H1 (cell line): ENCODE results near the gene PALD1. TPM values are rescaled to one million over a fixed set of nuclear protein-coding genes. Genes with fewer than 3 reads are reported as not detected.
A peak's percentile ranks its signal among the peaks of the same experiment; 100 is the strongest.

Source experiments
- CTCF ChIA-PET: fragments of 300-600 bp; sonication (Branson Sonifier 250); formaldehyde crosslinking; loops from one replicate; lab custom pipeline; 2021; ENCODE audit not compliant: partially characterized antibody; lab: Charles Lee
- POLR2A ChIA-PET: fragments of 300-600 bp; sonication (Branson Sonifier 250); formaldehyde crosslinking; loops from one replicate; lab custom pipeline; 2021; ENCODE audit warnings: inconsistent platforms; ENCODE audit not compliant: partially characterized antibody; lab: Charles Lee
- DNase-seq, 2 experiments: peaks; one replicate each; pipeline versions ENCODE4 v3.0.0 to v3.0.0-alpha.2; 2010 to 2022; ENCODE audit warnings: low spot score in 2 of 2, low read depth in 1 of 2, mixed read lengths in 1 of 2
- FAIRE-seq: peaks from 2 replicates; lab custom pipeline; 2011; peaks lifted over from hg19 to GRCh38; lab: Jason Lieb, UNC
- H2AFZ ChIP-seq: 2 replicates; pipeline ENCODE4 v1.8.1; 2012; ENCODE audit warnings: low read length, inconsistent platforms
- H2AK5ac ChIP-seq: 2 replicates; pipeline ENCODE4 v1.6.1; 2013; ENCODE audit warnings: low read depth, low read length
- H2BK120ac ChIP-seq: replicated peaks from 2 replicates; pipeline ENCODE3; 2013; ENCODE audit warnings: low read depth, low read length, inconsistent platforms
- H2BK12ac ChIP-seq: 2 replicates; pipeline ENCODE4 v1.6.1; 2013; ENCODE audit warnings: low read depth, low read length
- H2BK15ac ChIP-seq: 2 replicates; pipeline ENCODE4 v1.6.1; 2013; ENCODE audit warnings: low read length
- H2BK20ac ChIP-seq: 2 replicates; pipeline ENCODE4 v1.6.1; 2013; ENCODE audit warnings: low read length
- H2BK5ac ChIP-seq: 2 replicates; pipeline ENCODE4 v1.6.1; 2013; ENCODE audit warnings: low read depth, low read length
- H3K14ac ChIP-seq: 2 replicates; pipeline ENCODE4 v1.6.1; 2013; ENCODE audit warnings: inconsistent platforms; ENCODE audit not compliant: insufficient read length
- H3K18ac ChIP-seq: 2 replicates; pipeline ENCODE4 v1.6.1; 2013; ENCODE audit warnings: low read length; ENCODE audit errors: extremely low read depth
- H3K23ac ChIP-seq: 2 replicates; pipeline ENCODE4 v1.6.1; 2013; ENCODE audit warnings: inconsistent platforms; ENCODE audit not compliant: insufficient read length
- H3K23me2 ChIP-seq: 2 replicates; pipeline ENCODE4 v1.6.1; 2013; ENCODE audit warnings: low read depth, low read length
- H3K27ac ChIP-seq: 2 replicates; pipeline ENCODE4 v1.6.1; 2011; ENCODE audit warnings: low read depth, low read length, inconsistent platforms
- H3K27me3 ChIP-seq, 4 experiments: replicated peaks in 1 of 4; 1 replicate in 1 of 4; 2 replicates in 3 of 4; pipeline versions ENCODE4 v1.6.1 to v1.8.1; 2011 to 2013; ENCODE audit warnings: low read length in 3 of 4, mild to moderate bottlenecking in 3 of 4, inconsistent platforms in 2 of 4, mixed read lengths in 2 of 4, moderate library complexity in 1 of 4; ENCODE audit not compliant: control insufficient read depth in 3 of 4, insufficient read depth in 3 of 4; ENCODE audit errors: extremely low read depth in 1 of 4
- H3K36me3 ChIP-seq, 4 experiments: 2 replicates each; pipeline versions ENCODE4 v1.6.1 to v1.8.1; 2011 to 2013; ENCODE audit warnings: mild to moderate bottlenecking in 4 of 4, low read length in 3 of 4, moderate library complexity in 2 of 4, control low read depth in 1 of 4, inconsistent platforms in 1 of 4; ENCODE audit not compliant: insufficient read depth in 4 of 4, control insufficient read depth in 2 of 4
- H3K4ac ChIP-seq: replicated peaks from 2 replicates; pipeline ENCODE3; 2013; ENCODE audit warnings: low read length, low read depth, mixed read lengths, inconsistent platforms; ENCODE audit not compliant: insufficient read length
- H3K4me1 ChIP-seq, 4 experiments: replicated peaks in 1 of 4; 1 replicate in 1 of 4; 2 replicates in 3 of 4; pipeline versions ENCODE4 v1.6.1 to v1.8.1; 2011 to 2013; ENCODE audit warnings: low read length in 3 of 4, inconsistent platforms in 2 of 4, mixed read lengths in 1 of 4; ENCODE audit not compliant: insufficient read depth in 4 of 4, control insufficient read depth in 3 of 4
- H3K4me2 ChIP-seq, 2 experiments: 2 replicates each; pipeline versions ENCODE4 v1.6.1 to v1.8.1; 2011 to 2013; ENCODE audit warnings: low read depth in 2 of 2, low read length in 2 of 2, control low read depth in 1 of 2, inconsistent platforms in 1 of 2, mild to moderate bottlenecking in 1 of 2; ENCODE audit not compliant: insufficient read depth in 1 of 2
- H3K4me3 ChIP-seq, 4 experiments: fragments of 200-600, 300-600 bp in 1 of 4; sonication (generic), shearing (Covaris generic), sonication (Bioruptor Twin) in 1 of 4; 2 replicates each; pipeline versions ENCODE4 v1.5.1 to v1.8.1; 2011 to 2016; ENCODE audit warnings: low read length in 4 of 4, low read depth in 3 of 4, control low read depth in 2 of 4, inconsistent platforms in 2 of 4, mild to moderate bottlenecking in 2 of 4, mixed read lengths in 1 of 4, moderate library complexity in 1 of 4; ENCODE audit not compliant: insufficient read depth in 2 of 4; ENCODE audit errors: extremely low read depth in 1 of 4
- H3K56ac ChIP-seq: replicated peaks from 2 replicates; pipeline ENCODE3; 2013; ENCODE audit warnings: low read depth, mild to moderate bottlenecking, mixed read lengths, low read length, inconsistent platforms; ENCODE audit not compliant: insufficient read length
- H3K79me1 ChIP-seq: 2 replicates; pipeline ENCODE4 v1.6.1; 2013; ENCODE audit warnings: low read depth, low read length, control low read depth
- H3K79me2 ChIP-seq, 2 experiments: 2 replicates each; pipeline versions ENCODE4 v1.6.1 to v1.8.1; 2012 to 2013; ENCODE audit warnings: low read length in 2 of 2, mild to moderate bottlenecking in 2 of 2, inconsistent platforms in 1 of 2; ENCODE audit not compliant: insufficient read depth in 2 of 2, control insufficient read depth in 1 of 2
- H3K9ac ChIP-seq, 4 experiments: replicated peaks in 1 of 4; 1 replicate in 1 of 4; 2 replicates in 3 of 4; pipeline versions ENCODE4 v1.6.1 to v1.8.1; 2011 to 2013; ENCODE audit warnings: low read depth in 3 of 4, low read length in 3 of 4, control low read depth in 2 of 4, mild to moderate bottlenecking in 2 of 4, moderate library complexity in 2 of 4, inconsistent platforms in 1 of 4; ENCODE audit errors: extremely low read depth in 1 of 4
- H3K9me3 ChIP-seq, 2 experiments: 2 replicates each; pipeline versions ENCODE4 v1.6.1 to v1.8.1; 2012 to 2013; ENCODE audit warnings: mild to moderate bottlenecking in 2 of 2, moderate library complexity in 2 of 2, control low read depth in 1 of 2, inconsistent platforms in 1 of 2, low read depth in 1 of 2, low read length in 1 of 2, mixed read lengths in 1 of 2; ENCODE audit not compliant: insufficient read depth in 2 of 2
- H4K20me1 ChIP-seq, 2 experiments: replicated peaks in 1 of 2; 2 replicates each; pipeline versions ENCODE3 to v1.8.1; 2011 to 2013; ENCODE audit warnings: inconsistent platforms in 2 of 2, low read length in 2 of 2, mild to moderate bottlenecking in 1 of 2; ENCODE audit not compliant: insufficient read depth in 2 of 2, control insufficient read depth in 1 of 2
- H4K5ac ChIP-seq: 2 replicates; pipeline ENCODE4 v1.6.1; 2013; ENCODE audit warnings: low read length, low read depth, mixed read lengths, inconsistent platforms; ENCODE audit not compliant: insufficient read length
- H4K8ac ChIP-seq: 2 replicates; pipeline ENCODE4 v1.8.0; 2013; ENCODE audit warnings: mild to moderate bottlenecking, moderate library complexity, low read length, inconsistent platforms; ENCODE audit not compliant: insufficient read depth; ENCODE audit errors: extremely low read depth
- H4K91ac ChIP-seq: replicated peaks from 2 replicates; pipeline ENCODE3; 2013; ENCODE audit warnings: low read length, mixed read lengths, inconsistent platforms; ENCODE audit not compliant: insufficient read length
- JUND ChIP-seq: IDR thresholded peaks from 2 replicates; pipeline ENCODE4 v1.6.1; 2011; ENCODE audit warnings: mild to moderate bottlenecking, improper control_type of control experiment, low read length
- KDM4A ChIP-seq: IDR thresholded peaks from one replicate; pipeline ENCODE4 v1.7.1; 2012; ENCODE audit warnings: low read depth, mild to moderate bottlenecking, moderate library complexity, low read length, inconsistent platforms; ENCODE audit not compliant: severe bottlenecking
- RXRA ChIP-seq: IDR thresholded peaks from 2 replicates; pipeline ENCODE4 v1.6.1; 2011; ENCODE audit warnings: low read depth, mild to moderate bottlenecking, low read length, moderate library complexity; ENCODE audit not compliant: insufficient read depth
- WGBS, 2 experiments: shearing (Covaris generic) in 1 of 2; methylation state at CpG; one replicate each; pipeline versions ENCODE4 v1.1.6 to v1.1.7; 2013 to 2015; ENCODE audit warnings: low lambda C conversion rate in 2 of 2, mixed read lengths in 2 of 2, inconsistent platforms in 1 of 2, low coverage in 1 of 2, missing lambda C conversion rate in 1 of 2; ENCODE audit not compliant: insufficient replicate concordance in 2 of 2, insufficient coverage in 1 of 2, insufficient read length in 1 of 2; ENCODE audit errors: extremely low coverage in 1 of 2, missing lambda C conversion rate in 1 of 2; 5-methylcytosine and 5-hydroxymethylcytosine counted together
- polyA plus RNA-seq, 7 experiments: library from polyadenylated mRNA; depleted of rRNA in 3 of 7; stranded (reverse) in 5 of 7; unstranded in 2 of 7; fragments of >200 nt in 5 of 7; fragments of 200-250 nt in 2 of 7; gene quantifications; 1 replicate in 5 of 7; 2 replicates in 1 of 7; 4 replicates in 1 of 7; pipeline versions ENCODE4 v1.2.1 to v1.2.3, GENCODE V29; 2011 to 2013; ENCODE audit warnings: missing spikeins in 2 of 7, mixed read lengths in 2 of 7
- total RNA-seq: library from RNA; stranded (reverse); fragmentation: NEBNext Ultra II Directional; extraction: Animal tissue kit (Norgen Biotek cat#: 25700); gene quantifications from 2 replicates; pipeline ENCODE4 v1.2.1, GENCODE V29; 2021
- TF ChIP-seq, protein P1 (sequence below), 3 experiments: IDR thresholded peaks; 1 replicate in 2 of 3; 2 replicates in 1 of 3; pipeline versions ENCODE4 v1.5.1 to v1.6.1; 2011; ENCODE audit warnings: low read length in 3 of 3, mild to moderate bottlenecking in 3 of 3, inconsistent platforms in 2 of 3, low read depth in 1 of 3, moderate library complexity in 1 of 3; ENCODE audit not compliant: insufficient read depth in 1 of 3; ENCODE audit errors: control extremely low read depth in 1 of 3
- TF ChIP-seq, protein P2 (sequence below): IDR thresholded peaks from 2 replicates; pipeline ENCODE4 v1.6.1; 2012; ENCODE audit warnings: inconsistent platforms
- TF ChIP-seq, protein P3 (sequence below): IDR thresholded peaks from 2 replicates; pipeline ENCODE4 v1.6.1; 2012; ENCODE audit warnings: inconsistent platforms

PALD1 gene
- total and polyA plus RNA-seq, 2 of the 8 experiments (the other 6 are each of a cell fraction or from before 2014, with no cell fraction given): 13.3 to 32.8 TPM

DNA sequence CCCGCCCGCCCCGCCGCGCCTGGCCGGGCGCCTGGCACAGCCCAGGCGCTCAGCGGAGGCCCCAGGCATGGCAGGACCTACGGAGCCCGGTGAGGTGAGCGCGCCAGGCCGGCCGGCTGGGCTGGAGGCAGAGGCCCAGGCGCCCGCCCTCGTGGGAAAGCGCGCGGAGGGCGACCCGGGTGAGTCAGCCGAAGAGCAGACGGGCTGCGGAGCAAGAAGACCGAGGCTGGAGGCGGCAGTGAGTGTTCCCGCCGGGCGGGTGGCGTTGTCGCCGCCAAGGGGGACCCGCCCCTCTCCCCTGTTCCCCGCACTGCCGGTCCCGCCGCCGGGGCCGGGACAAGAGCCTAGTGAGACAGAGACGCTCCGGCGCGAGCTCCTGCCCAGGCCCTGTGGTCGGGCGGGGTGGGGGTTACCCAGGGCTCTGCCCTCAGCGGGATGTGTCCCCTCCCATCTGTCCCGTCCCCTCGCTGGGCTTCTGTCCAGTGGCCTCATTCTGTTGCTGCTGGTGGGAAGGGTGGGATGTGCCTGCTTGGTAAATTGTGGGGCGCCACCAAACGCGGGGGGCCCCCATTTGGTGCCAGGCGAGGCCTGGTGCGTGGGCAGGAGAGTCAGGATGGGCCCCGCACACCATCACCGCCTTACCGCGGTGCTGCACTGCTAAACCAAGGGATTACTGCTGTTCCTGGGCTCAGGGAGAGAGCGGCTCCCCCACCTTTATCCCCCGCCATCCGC lies 20.1 kb upstream of the PALD1 start:
- Histone ChIP-seq H3K9ac (no peak overlapping the region; a peak in 1 of 7 replicates), H3K4me3 (peak overlapping the region; percentile 23 to 68 (median 54))
- TF ChIP-seq KDM4A (peak; percentile 60), RXRA (no peak), JUND (0 out of 2 replicates have a peak, but pooled peaks have one; percentile 44)
- TF ChIP-seq, protein P1, sequence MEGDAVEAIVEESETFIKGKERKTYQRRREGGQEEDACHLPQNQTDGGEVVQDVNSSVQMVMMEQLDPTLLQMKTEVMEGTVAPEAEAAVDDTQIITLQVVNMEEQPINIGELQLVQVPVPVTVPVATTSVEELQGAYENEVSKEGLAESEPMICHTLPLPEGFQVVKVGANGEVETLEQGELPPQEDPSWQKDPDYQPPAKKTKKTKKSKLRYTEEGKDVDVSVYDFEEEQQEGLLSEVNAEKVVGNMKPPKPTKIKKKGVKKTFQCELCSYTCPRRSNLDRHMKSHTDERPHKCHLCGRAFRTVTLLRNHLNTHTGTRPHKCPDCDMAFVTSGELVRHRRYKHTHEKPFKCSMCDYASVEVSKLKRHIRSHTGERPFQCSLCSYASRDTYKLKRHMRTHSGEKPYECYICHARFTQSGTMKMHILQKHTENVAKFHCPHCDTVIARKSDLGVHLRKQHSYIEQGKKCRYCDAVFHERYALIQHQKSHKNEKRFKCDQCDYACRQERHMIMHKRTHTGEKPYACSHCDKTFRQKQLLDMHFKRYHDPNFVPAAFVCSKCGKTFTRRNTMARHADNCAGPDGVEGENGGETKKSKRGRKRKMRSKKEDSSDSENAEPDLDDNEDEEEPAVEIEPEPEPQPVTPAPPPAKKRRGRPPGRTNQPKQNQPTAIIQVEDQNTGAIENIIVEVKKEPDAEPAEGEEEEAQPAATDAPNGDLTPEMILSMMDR (IDR thresholded peaks at IDR 0.05; ENCODE audit: control extremely low read depth in 1 of 3, insufficient read depth in 1 of 3, low read depth in 1 of 3, low read length in 3 of 3): no peak
- TF ChIP-seq, protein P2, sequence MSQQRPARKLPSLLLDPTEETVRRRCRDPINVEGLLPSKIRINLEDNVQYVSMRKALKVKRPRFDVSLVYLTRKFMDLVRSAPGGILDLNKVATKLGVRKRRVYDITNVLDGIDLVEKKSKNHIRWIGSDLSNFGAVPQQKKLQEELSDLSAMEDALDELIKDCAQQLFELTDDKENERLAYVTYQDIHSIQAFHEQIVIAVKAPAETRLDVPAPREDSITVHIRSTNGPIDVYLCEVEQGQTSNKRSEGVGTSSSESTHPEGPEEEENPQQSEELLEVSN: peak; percentile 65; the same call in 1 of the 2 replicates
- TF ChIP-seq, protein P3, sequence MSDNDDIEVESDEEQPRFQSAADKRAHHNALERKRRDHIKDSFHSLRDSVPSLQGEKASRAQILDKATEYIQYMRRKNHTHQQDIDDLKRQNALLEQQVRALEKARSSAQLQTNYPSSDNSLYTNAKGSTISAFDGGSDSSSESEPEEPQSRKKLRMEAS: 0 out of 2 replicates have a peak, but pooled peaks have one; percentile 25

More for the DNA sequence above, 20.1 kb upstream of the PALD1 start:
- H3K9me3 ChIP-seq: no peaks in the 10 kb centered on the region
- H3K36me3 ChIP-seq: no peaks in the 10 kb centered on the region; a peak in 1 of 8 replicates
- H3K4ac ChIP-seq: no peak overlapping the region
- H3K23ac ChIP-seq: no peak overlapping the region
- WGBS, 2 experiments: 2% methylated on average over 36 of the region's 62 CpGs; no CpG with 5 or more reads in 1 of the 2 experiments
- H3K79me2 ChIP-seq: no peaks in the 10 kb centered on the region
- FAIRE-seq (no peak), DNase-seq (peak in 1 of 2 experiments; percentile 73)
- no peaks in the 10 kb centered on the region for H4K20me1 ChIP-seq
- peak overlapping the region; percentile 75; the same call in 1 of the 2 replicates for H2BK12ac ChIP-seq
- CTCF ChIA-PET: interaction anchor here (0.6 to 43.0 kb wide), 7 partner anchors 11 to 342 kb away, joined by 3 to 908 read pairs (median 4); partner anchors contain the start of gene PALD1
- H3K27ac ChIP-seq: no peak overlapping the region
- H3K56ac ChIP-seq: no peak overlapping the region
- H2AFZ ChIP-seq: no peak overlapping the region; the same call in 1 of the 2 replicates
- peak overlapping the region; percentile 83; the same call in 1 of the 2 replicates for H3K18ac ChIP-seq
- POLR2A ChIA-PET: interaction anchor here (1.1 to 2.1 kb wide), 5 partner anchors 10 to 54 kb away, joined by 3 to 5 read pairs (median 3); no protein-coding TSS in a partner anchor
- H3K79me1 ChIP-seq: no peaks in the 10 kb centered on the region
- peaks cover 10 to 39% (median 23%) of the 10 kb centered on the region in 4 experiments for H3K4me1 ChIP-seq
- H2BK20ac ChIP-seq: no peak overlapping the region
- no peak overlapping the region for H2AK5ac ChIP-seq
- H4K5ac ChIP-seq: no peak overlapping the region
- peak overlapping the region; percentile 51; the same call in 1 of the 2 replicates for H4K8ac ChIP-seq
- peak overlapping the region; percentile 80; the same call in 1 of the 2 replicates for H2BK5ac ChIP-seq
- H3K4me2 ChIP-seq: peak overlapping the region; percentile 57 to 81
- H3K27me3 ChIP-seq: peaks cover 21 to 49% (median 48%) of the 10 kb centered on the region in 4 experiments
- no peak overlapping the region for H3K14ac ChIP-seq
- H2BK15ac ChIP-seq: peak overlapping the region; percentile 61; the same call in 1 of the 2 replicates
- no peak overlapping the region for H4K91ac ChIP-seq
- H3K23me2 ChIP-seq: peaks cover 12% of the 10 kb centered on the region; the same call in 1 of the 2 replicates
- no peak overlapping the region for H2BK120ac ChIP-seq
